ENCODE measurements around the gene SLC5A12. TPM values are rescaled to one million over a fixed set of nuclear protein-coding genes. Genes with fewer than 3 reads are reported as not detected.

The SLC5A12 gene
- total and polyA plus RNA-seq, 10 of the 15 experiments (the other 5 are each of a cell fraction or from before 2014, with no cell fraction given) = 0.06 to 0.15 TPM; not detected in 8

DNA sequence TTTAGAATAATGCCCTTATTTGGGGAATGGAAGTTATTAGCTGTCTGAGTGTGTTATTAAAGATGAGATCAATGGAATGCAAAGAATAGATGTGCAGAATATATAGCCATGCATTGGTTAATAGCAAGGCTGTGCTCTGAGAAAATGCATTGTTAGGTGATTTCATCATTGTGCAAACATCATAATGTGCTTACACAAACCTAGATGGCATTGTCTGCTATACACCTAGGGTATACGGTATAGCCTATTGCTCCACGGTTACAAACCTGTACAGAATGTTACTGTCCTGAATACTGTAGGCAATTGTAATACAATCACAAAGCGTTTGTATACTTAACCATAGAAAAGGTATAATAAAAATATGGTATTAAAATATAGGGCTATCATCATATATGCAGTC lies 25.5 kb downstream of the SLC5A12 start (continued):
- TF ChIP-seq, protein P1, sequence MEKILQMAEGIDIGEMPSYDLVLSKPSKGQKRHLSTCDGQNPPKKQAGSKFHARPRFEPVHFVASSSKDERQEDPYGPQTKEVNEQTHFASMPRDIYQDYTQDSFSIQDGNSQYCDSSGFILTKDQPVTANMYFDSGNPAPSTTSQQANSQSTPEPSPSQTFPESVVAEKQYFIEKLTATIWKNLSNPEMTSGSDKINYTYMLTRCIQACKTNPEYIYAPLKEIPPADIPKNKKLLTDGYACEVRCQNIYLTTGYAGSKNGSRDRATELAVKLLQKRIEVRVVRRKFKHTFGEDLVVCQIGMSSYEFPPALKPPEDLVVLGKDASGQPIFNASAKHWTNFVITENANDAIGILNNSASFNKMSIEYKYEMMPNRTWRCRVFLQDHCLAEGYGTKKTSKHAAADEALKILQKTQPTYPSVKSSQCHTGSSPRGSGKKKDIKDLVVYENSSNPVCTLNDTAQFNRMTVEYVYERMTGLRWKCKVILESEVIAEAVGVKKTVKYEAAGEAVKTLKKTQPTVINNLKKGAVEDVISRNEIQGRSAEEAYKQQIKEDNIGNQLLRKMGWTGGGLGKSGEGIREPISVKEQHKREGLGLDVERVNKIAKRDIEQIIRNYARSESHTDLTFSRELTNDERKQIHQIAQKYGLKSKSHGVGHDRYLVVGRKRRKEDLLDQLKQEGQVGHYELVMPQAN (conservative IDR thresholded peaks at IDR 0.05) = no peak
- TF ChIP-seq RB1 (IDR thresholded peaks at IDR 0.05; ENCODE audit: borderline replicate concordance) (no peak), SIN3A (IDR thresholded peaks at IDR 0.05; ENCODE audit: low read depth, low read length) (no peak), HDAC2 (IDR thresholded peaks at IDR 0.05) (no peak)

DNA sequence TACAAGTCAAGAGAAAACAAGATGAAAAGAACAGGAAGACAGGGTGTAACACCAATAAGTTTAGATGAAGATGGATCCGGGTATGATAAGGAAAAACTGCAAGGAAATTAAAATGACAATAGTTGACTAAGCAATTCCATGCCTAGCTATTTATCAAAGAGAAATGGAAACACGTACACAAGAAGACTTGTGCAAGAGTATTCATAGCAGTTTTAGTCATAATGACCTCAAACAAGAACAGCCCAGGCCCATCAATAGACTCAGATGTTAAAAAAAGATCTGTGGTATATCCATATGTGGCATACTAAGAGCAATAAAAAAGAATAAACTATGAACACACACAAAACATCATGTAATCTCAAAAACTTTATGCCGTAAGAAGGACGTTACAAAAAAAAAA lies 33.2 kb downstream of the SLC5A12 start:
- no peaks in the 10 kb centered on the region for H3K4me1 ChIP-seq (ENCODE audit: control insufficient read depth, insufficient read depth, low read length)
- H3K4me3 ChIP-seq = no peak overlapping the region
- H3K36me3 ChIP-seq (ENCODE audit: control insufficient read depth in 2 of 2, insufficient read depth in 2 of 2, low read length in 1 of 2) = no peaks in the 10 kb centered on the region
- ChIA-PET SMC1A (ENCODE audit: uncharacterized antibody, unreplicated experiment) (no interaction called here), POLR2A (interaction anchor here (0.7 kb wide), 1 partner anchor 334 kb away, joined by 5 read pairs; no protein-coding TSS in a partner anchor), CTCF (no interaction called here), RAD21 (ENCODE audit: unreplicated experiment) (no interaction called here)
- DNase-seq (ENCODE audit: low read depth, low spot score) = no peak
- H3K9me3 ChIP-seq (replicated peaks; ENCODE audit: control insufficient read depth, insufficient read depth, low read length) = no peaks in the 10 kb centered on the region
- intact Hi-C loops (cut with micrococcal nuclease; ENCODE audit: unreplicated experiment) (no loop called here), in situ Hi-C loops (cut with MboI) (no loop called here)
- FAIRE-seq = no peak
- H2AFZ ChIP-seq (ENCODE audit: control insufficient read depth, low read depth, low read length) = no peak overlapping the region
- BruUV-seq (replicated peaks) = no TSS peak
- H3K79me2 ChIP-seq (ENCODE audit: control insufficient read depth, insufficient read depth, low read length) = no peaks in the 10 kb centered on the region
- TF ChIP-seq KLF5 (IDR thresholded peaks at IDR 0.05; ENCODE audit: partially characterized antibody) = no peak
- TF ChIP-seq, protein P1 (conservative IDR thresholded peaks at IDR 0.05) = no peak
- TF ChIP-seq STAT1 (conservative IDR thresholded peaks at IDR 0.05) = no peak
- TF ChIP-seq TAF1 (IDR thresholded peaks at IDR 0.05; ENCODE audit: borderline replicate concordance, low read depth, low read length) = no peak
- no peak for TF ChIP-seq LARP7 (IDR thresholded peaks at IDR 0.05)
- no peak for TF ChIP-seq IKZF1 (conservative IDR thresholded peaks at IDR 0.05)
- TF ChIP-seq, protein P2, sequence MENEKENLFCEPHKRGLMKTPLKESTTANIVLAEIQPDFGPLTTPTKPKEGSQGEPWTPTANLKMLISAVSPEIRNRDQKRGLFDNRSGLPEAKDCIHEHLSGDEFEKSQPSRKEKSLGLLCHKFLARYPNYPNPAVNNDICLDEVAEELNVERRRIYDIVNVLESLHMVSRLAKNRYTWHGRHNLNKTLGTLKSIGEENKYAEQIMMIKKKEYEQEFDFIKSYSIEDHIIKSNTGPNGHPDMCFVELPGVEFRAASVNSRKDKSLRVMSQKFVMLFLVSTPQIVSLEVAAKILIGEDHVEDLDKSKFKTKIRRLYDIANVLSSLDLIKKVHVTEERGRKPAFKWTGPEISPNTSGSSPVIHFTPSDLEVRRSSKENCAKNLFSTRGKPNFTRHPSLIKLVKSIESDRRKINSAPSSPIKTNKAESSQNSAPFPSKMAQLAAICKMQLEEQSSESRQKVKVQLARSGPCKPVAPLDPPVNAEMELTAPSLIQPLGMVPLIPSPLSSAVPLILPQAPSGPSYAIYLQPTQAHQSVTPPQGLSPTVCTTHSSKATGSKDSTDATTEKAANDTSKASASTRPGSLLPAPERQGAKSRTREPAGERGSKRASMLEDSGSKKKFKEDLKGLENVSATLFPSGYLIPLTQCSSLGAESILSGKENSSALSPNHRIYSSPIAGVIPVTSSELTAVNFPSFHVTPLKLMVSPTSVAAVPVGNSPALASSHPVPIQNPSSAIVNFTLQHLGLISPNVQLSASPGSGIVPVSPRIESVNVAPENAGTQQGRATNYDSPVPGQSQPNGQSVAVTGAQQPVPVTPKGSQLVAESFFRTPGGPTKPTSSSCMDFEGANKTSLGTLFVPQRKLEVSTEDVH (IDR thresholded peaks at IDR 0.05; ENCODE audit: low read depth, partially characterized antibody) = no peak
- no peak for TF ChIP-seq STAT3 (IDR thresholded peaks at IDR 0.05; ENCODE audit: low read depth, low read length)
- ATAC-seq = no peak
- no peaks in the 10 kb centered on the region for H3K27me3 ChIP-seq (replicated peaks in 1 of 2; ENCODE audit: control insufficient read depth in 2 of 2, insufficient read depth in 2 of 2, low read length in 1 of 2)
- 45% methylated on average over 4 of the region's 4 CpGs for WGBS (ENCODE audit: insufficient coverage, insufficient replicate concordance, low lambda C conversion rate, missing lambda C conversion rate)
- no peaks in the 10 kb centered on the region for H4K20me1 ChIP-seq (ENCODE audit: control insufficient read depth, insufficient read depth)
- H3K4me2 ChIP-seq (ENCODE audit: control insufficient read depth, insufficient read depth) = no peak overlapping the region
- H3K9ac ChIP-seq (ENCODE audit: control insufficient read depth, insufficient read depth, low read length) = no peak overlapping the region
- no peak overlapping the region for H3K27ac ChIP-seq (ENCODE audit: control insufficient read depth, insufficient read depth)

Measured in GM12878 (cell line).